GM18505 (cell line): ENCODE results near the gene GABRA1.

Experiments used
- ATAC-seq: cut with Tn5 transposase; IDR thresholded peaks from one replicate; pipeline ENCODE4 v1.9.1; 2021; ENCODE audit not compliant: unreplicated experiment
- POLR2A ChIP-seq: IDR thresholded peaks from 4 replicates; pipeline ENCODE4 v1.6.1; 2011; ENCODE audit warnings: borderline replicate concordance; ENCODE audit not compliant: insufficient read depth, insufficient read length; ENCODE audit errors: extremely low read depth

Gene GABRA1

GRCh38 chr5:161847941-161848391, at the start of gene GABRA1:
TSS of gene GABRA1 (plus strand) at chr5:161848120. CDS start at chr5:161850811, 2,691 bp downstream.
- no peak for ATAC-seq
- TF ChIP-seq POLR2A, result no peak

GRCh38 chr5:161799316-161799715, 48.6 kb upstream of the GABRA1 start:
- TF ChIP-seq POLR2A, result no peak
- no peak for ATAC-seq

GRCh38 chr5:161804263-161804662, 43.7 kb upstream of the GABRA1 start:
- no peak for ATAC-seq
- TF ChIP-seq POLR2A, result no peak

GRCh38 chr5:161846746-161847145, 1.2 kb upstream of the GABRA1 start:
- ATAC-seq, result no peak

GRCh38 chr5:161847447-161847846, 473 bp upstream of the GABRA1 start:
- TF ChIP-seq POLR2A, result no peak
- ATAC-seq, result no peak

More at GRCh38 chr5:161846746-161847145, 1.2 kb upstream of the GABRA1 start:
- TF ChIP-seq POLR2A, result no peak

- no peak for ATAC-seq
- TF ChIP-seq POLR2A, result no peak
Observed at GRCh38 chr5:161850491-161850890, 2.6 kb downstream of the GABRA1 start.

- TF ChIP-seq POLR2A, result no peak
- no peak for ATAC-seq
Observed at GRCh38 chr5:161851691-161852299, 3.9 kb downstream of the GABRA1 start.

GRCh38 chr5:161857358-161857757, 9.4 kb downstream of the GABRA1 start:
- ATAC-seq, result no peak
- no peak for TF ChIP-seq POLR2A

- TF ChIP-seq POLR2A, result no peak
Observed at GRCh38 chr5:161863259-161863658, 15.3 kb downstream of the GABRA1 start.

GRCh38 chr5:161863811-161864210, 15.9 kb downstream of the GABRA1 start:
- no peak for ATAC-seq
- no peak for TF ChIP-seq POLR2A

More at GRCh38 chr5:161863259-161863658, 15.3 kb downstream of the GABRA1 start:
- ATAC-seq, result no peak

GRCh38 chr5:161865510-161865909, 17.6 kb downstream of the GABRA1 start:
- no peak for TF ChIP-seq POLR2A

GRCh38 chr5:161889971-161890370, 42.1 kb downstream of the GABRA1 start:
- no peak for ATAC-seq
- TF ChIP-seq POLR2A, result no peak

More at GRCh38 chr5:161865510-161865909, 17.6 kb downstream of the GABRA1 start:
- ATAC-seq, result no peak

GRCh38 chr5:161895514-161895913, 47.6 kb downstream of the GABRA1 start:
- ATAC-seq, result no peak
- no peak for TF ChIP-seq POLR2A

- ATAC-seq, result no peak
- TF ChIP-seq POLR2A, result no peak
Observed at GRCh38 chr5:161897033-161897432, 49.1 kb downstream of the GABRA1 start.
